AG08395 (cell line): ENCODE data around the gene LTBP4.
"Not testable (repeated sequence)": the region's sequence is repeated elsewhere in the genome, so short reads cannot be mapped to it uniquely, and the experiment has no call there.

Experiments
- DNase-seq: peaks from one replicate; pipeline ENCODE4 v3.0.0; 2012; ENCODE audit warnings: mixed read lengths, low spot score

LTBP4 gene, protein sequence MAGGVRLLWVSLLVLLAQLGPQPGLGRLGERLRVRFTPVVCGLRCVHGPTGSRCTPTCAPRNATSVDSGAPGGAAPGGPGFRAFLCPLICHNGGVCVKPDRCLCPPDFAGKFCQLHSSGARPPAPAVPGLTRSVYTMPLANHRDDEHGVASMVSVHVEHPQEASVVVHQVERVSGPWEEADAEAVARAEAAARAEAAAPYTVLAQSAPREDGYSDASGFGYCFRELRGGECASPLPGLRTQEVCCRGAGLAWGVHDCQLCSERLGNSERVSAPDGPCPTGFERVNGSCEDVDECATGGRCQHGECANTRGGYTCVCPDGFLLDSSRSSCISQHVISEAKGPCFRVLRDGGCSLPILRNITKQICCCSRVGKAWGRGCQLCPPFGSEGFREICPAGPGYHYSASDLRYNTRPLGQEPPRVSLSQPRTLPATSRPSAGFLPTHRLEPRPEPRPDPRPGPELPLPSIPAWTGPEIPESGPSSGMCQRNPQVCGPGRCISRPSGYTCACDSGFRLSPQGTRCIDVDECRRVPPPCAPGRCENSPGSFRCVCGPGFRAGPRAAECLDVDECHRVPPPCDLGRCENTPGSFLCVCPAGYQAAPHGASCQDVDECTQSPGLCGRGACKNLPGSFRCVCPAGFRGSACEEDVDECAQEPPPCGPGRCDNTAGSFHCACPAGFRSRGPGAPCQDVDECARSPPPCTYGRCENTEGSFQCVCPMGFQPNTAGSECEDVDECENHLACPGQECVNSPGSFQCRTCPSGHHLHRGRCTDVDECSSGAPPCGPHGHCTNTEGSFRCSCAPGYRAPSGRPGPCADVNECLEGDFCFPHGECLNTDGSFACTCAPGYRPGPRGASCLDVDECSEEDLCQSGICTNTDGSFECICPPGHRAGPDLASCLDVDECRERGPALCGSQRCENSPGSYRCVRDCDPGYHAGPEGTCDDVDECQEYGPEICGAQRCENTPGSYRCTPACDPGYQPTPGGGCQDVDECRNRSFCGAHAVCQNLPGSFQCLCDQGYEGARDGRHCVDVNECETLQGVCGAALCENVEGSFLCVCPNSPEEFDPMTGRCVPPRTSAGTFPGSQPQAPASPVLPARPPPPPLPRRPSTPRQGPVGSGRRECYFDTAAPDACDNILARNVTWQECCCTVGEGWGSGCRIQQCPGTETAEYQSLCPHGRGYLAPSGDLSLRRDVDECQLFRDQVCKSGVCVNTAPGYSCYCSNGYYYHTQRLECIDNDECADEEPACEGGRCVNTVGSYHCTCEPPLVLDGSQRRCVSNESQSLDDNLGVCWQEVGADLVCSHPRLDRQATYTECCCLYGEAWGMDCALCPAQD (N-terminal part only)

GRCh38 chr19:40601134-40601974 lies at the start of gene LTBP4:
TSS of gene LTBP4 (plus strand) at chr19:40601369. CDS start at chr19:40601388, 19 bp downstream.
- peak; percentile 22 for DNase-seq

DNA sequence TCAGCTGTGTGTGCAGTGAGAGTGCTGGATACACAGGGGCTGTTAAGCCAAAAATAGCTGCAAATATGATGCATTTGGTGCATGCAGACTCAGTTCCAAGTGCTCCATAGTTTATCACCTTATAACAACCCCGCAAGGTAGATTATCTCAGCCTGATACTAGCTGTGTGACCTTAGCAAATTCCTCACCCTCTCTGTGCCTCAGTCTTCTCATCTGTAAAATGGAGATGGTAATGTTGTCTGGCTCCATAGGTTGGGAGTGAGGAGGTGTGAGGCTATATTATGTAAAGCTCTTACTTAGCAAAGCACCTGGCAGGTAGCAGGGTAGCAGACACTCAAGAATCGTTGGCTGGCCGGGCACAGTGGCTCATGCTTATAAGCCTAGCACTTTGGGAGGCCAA lies 48.3 kb upstream of the LTBP4 start:
- no peak for DNase-seq

- DNase-seq, result no peak
Observed at GRCh38 chr19:40553885-40554857, 47.0 kb upstream of the LTBP4 start.

- no peak for DNase-seq
Observed at GRCh38 chr19:40555978-40556689, 45.0 kb upstream of the LTBP4 start.

DNA sequence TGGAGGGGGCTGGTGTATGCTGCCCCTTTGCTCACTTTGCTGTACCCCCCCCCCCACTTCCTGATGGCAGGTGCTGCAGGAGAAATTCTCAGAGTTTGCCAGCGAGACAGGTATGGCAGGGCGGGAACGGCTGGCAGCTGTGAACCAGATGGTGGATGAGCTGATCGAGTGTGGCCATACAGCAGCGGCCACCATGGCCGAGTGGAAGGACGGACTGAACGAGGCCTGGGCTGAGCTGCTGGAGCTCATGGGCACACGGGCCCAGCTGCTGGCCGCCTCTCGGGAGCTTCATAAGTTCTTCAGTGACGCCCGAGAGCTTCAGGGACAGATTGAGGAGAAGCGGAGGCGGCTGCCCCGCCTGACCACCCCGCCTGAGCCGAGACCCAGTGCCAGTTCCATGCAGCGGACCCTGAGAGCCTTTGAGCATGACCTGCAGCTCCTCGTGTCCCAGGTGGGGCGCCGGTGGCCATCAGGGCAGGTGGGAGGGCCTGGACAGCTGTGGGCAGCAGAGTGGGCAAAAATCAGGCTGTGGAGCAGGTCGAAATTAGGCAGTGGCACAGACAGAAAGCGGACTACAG lies 44.1 kb upstream of the LTBP4 start:
- DNase-seq, result no peak

DNA sequence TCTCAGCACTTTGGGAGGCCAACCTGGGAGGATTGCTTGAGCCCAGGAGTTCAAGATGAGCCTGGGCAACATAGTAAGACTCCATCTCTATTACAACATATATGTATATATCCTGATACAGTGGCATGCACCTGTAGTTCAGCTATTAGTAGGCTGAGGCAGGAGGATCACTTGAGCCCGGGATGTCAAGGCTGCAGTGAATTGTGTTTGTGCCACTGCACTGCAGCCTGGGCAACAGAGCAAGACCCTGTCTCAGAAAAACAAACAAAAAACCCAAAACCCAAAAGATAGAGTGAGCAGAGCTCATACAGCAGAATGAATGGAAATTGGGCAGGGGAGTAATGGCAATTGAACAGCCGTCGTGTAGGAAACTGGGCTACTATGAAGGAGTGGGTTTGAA lies 41.8 kb upstream of the LTBP4 start:
- no peak for DNase-seq

DNA sequence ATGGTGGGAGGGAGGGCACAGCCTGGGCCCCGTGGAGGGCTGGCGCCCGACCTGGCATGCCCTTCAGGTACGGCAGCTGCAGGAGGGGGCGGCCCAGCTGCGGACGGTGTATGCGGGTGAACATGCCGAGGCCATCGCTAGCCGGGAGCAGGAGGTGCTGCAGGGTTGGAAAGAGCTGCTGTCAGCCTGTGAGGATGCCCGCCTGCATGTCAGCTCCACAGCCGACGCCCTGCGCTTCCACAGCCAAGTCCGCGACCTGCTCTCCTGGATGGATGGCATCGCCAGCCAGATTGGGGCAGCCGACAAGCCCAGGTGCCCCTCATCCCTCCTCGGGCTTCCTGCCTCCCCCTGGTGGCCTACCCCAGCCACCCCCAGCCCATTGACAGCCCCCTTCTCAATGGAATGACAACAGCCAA lies 41.1 kb upstream of the LTBP4 start:
- no peak for DNase-seq

DNA sequence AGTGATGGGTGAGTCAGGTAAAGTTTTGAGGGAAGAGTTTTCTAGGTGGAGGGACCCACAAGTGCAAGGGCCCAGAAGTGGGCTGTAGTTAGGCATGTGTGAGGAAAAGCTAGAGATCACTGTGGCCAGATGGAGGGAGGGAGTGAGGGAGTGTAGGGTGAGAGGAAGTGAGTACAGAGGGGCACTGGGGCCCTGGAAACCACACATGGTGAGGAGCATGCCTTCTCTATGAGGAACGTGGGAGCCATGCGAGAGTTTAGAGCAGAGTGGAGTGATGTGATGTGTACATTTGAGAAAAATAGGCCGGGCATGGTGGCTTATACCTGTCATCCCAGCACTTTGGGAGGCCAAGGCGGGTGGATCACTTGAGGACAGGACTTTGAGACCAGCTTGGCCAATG lies 39.2 kb upstream of the LTBP4 start:
- no peak for DNase-seq

DNA sequence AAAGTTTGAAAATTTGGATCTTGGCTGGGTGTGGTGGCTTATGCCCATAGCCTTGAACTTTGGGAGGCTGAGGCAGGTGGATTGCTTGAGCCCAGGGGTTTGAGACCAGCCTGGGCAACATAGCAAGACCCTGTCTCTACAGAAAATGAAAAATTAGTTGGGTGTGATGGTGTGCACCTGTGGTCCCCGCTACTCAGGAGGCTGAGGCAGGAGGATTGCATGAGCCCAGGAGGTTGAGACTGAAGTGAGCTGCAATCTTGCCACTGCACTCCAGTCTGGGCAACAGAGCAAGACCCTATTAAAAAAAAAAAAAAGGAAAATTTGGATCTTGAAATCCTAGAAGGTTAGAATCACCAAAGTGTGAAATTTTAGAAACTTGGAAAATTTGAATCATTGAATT lies 36.6 kb upstream of the LTBP4 start:
- DNase-seq, result not testable (repeated sequence)

GRCh38 chr19:40565355-40565754 lies 35.8 kb upstream of the LTBP4 start:
- DNase-seq, result no peak

DNA sequence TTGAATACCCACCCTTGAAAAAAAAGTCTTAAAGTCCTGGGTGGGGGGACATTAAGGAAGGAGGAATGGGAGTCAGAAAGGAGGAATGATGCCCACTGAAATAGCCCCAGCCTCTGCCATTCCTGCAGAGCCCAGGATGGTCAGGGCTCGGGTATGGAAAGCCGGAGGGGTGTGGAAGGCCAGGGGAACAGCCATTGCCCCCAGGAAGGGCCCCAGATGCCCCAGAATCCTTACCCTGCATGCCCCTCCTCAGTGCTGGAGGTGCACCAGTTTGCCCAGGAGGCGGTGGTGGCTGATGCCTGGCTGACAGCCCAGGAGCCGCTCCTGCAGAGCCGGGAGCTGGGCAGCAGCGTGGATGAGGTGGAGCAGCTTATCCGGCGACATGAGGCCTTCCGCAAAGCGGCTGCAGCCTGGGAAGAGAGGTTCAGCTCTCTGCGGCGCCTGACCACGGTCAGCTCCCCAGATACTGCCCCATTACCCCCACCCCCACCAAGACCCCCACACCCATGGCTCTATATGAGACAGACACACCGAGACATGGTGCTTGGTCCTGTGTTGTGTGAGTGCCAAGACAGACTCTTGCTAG lies 35.2 kb upstream of the LTBP4 start:
- DNase-seq, result no peak

DNA sequence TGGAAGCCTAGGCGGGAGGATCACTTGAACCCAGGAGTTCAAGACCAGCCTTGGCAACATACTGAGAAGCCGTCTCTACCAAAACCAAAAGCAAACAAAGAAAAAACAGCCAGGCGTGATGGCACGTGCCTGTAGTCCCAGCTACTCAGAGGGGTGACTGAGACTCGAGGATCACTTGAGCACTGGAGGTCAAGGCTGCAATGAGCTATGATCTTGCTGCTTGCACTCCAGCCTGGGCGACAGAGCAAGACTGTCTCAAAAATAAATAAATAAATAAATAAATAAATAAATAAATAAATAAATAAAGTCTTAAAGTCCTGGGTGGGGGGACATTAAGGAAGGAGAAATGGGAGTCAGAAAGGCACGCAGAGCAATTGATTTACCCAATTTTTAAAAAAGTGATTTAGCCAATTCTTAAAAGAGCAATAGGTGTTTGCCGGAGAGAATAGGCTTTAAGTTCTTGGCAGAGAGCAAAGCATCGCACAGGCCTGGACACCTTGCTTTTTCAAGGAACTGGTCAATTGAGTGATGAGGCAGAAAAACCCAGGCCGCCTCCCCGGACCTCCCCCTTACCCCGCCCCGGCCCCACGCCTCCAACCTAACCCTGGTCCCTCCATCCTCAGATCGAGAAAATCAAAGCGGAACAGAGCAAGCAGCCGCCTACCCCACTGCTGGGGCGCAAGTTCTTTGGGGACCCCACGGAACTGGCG lies 34.0 kb upstream of the LTBP4 start:
- no peak for DNase-seq

DNA sequence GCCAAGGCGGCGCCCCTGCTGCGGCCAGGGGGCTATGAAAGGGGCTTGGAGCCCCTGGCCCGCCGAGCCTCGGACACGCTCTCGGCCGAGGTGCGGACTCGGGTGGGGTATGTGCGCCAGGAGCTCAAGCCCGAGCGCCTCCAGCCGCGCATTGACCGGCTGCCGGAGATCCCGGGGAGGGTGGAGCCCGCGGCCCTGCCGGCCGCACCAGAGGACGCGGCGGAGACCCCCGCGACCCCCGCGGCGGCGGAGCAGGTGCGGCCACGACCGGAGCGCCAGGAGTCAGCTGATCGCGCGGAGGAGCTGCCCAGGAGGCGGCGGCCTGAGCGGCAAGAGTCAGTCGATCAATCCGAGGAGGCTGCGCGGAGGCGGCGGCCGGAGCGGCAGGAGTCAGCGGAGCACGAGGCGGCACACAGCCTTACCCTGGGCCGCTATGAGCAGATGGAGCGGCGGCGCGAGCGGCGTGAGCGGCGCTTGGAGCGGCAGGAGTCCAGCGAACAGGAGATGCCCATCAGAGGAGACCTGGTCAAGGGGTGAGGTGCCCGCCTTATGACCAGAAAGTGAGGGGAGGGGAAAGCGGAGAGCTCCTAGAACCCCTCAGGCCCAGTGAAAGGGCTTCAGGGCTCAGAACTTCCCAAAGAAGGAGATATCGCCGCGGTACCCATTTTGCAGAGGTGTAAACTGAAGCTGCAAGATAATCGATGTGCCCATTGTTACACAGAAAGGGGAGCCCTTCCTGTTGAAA lies 33.2 kb upstream of the LTBP4 start:
- peak; percentile 20 for DNase-seq

DNA sequence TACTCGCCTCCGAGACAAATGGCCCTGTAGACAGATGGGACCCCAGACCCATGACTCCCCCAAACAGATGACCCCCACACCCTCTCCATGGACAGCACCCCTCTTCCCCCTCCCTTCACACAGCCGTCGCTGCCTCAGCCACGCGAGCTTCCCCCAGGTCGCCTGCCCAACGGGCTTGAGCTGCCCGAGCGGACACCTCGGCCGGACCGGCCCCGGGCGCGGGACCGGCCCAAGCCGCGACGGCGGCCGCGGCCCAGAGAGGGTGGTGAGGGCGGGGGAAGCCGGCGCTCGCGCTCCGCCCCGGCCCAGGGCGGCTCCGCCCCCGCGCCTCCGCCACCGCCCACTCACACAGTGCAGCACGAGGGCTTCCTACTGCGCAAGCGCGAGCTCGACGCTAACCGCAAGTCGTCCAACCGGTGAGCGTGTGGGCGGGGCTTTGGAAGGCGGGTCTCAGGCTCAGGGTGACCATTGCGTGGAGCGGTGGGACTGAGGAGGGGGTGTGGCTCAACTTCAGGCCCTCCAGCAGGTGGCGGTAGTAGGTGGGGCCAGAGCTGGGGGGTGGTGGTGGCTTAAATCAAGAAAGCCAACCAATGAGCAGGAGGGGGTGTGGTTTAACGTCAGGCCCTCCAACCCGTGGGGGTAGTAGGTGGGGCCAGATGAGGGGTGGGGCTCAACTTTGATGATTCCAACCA lies 30.7 kb upstream of the LTBP4 start:
- peak; percentile 99 for DNase-seq

DNA sequence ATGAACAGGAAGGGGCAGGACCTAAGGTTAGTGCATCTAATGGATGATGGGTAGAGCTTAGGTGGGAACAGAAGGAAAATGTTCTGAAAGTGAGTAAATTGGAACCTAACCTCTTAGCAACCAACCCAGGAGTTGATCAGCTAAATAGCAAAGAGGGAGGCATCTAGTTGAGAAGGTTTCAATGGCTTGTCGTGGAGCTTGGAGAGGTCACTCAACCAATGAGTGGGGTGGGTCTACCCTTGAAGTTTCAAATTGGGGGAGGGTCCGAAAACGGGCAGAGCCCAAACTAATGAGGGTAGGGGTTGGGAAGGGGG lies 30.2 kb upstream of the LTBP4 start:
- DNase-seq, result no peak

DNA sequence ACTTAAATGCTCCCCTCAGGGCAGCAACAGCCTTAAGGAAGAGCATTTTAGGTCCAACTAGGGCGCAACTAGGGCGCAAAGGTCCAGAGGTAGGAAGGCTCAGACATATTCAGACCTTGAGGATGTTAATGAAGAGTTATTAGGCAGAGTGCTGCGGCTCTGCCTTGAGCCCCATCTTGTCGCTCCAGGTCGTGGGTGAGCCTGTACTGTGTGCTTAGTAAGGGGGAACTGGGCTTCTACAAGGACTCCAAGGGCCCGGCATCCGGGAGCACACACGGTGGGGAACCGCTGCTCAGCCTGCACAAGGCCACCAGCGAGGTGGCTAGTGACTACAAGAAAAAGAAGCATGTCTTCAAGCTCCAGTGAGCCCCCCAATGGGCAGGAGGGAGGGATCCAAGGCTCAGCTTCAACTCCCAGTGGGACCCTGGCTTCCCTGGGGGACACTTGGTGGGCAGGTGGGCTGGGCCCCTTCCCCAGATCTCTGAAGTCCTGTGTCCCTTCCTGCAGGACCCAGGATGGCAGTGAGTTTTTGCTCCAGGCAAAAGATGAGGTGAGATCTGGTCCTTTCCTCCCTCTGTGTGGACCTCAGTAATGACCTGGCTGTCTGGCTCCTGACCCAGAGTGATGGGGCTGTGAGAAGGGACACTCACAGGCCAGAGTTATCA lies 29.2 kb upstream of the LTBP4 start:
- no peak for DNase-seq
